ENCODE results near the gene ACIN1.

ACIN1 gene

GRCh38 chr14:23023022-23023794, 71.7 kb downstream of the ACIN1 start:
- no peak for DNase-seq (ENCODE audit: low read depth)
- TF ChIP-seq, protein P1, sequence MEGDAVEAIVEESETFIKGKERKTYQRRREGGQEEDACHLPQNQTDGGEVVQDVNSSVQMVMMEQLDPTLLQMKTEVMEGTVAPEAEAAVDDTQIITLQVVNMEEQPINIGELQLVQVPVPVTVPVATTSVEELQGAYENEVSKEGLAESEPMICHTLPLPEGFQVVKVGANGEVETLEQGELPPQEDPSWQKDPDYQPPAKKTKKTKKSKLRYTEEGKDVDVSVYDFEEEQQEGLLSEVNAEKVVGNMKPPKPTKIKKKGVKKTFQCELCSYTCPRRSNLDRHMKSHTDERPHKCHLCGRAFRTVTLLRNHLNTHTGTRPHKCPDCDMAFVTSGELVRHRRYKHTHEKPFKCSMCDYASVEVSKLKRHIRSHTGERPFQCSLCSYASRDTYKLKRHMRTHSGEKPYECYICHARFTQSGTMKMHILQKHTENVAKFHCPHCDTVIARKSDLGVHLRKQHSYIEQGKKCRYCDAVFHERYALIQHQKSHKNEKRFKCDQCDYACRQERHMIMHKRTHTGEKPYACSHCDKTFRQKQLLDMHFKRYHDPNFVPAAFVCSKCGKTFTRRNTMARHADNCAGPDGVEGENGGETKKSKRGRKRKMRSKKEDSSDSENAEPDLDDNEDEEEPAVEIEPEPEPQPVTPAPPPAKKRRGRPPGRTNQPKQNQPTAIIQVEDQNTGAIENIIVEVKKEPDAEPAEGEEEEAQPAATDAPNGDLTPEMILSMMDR (conservative IDR thresholded peaks at IDR 0.05; ENCODE audit: low read depth, low read length): no peak
- H3K4me3 ChIP-seq (ENCODE audit: low read depth, low read length): no peak overlapping the region

- no peak for DNase-seq (ENCODE audit: low read depth)
- TF ChIP-seq, protein P1 (conservative IDR thresholded peaks at IDR 0.05; ENCODE audit: low read depth, low read length): no peak
- H3K4me3 ChIP-seq (ENCODE audit: low read depth, low read length): no peak overlapping the region
Measured at GRCh38 chr14:23021889-23022442, 73.0 kb downstream of the ACIN1 start.

- TF ChIP-seq, protein P1 (conservative IDR thresholded peaks at IDR 0.05; ENCODE audit: low read depth, low read length): no peak
- no peak overlapping the region for H3K4me3 ChIP-seq (ENCODE audit: low read depth, low read length)
- no peak for DNase-seq (ENCODE audit: low read depth)
Measured at GRCh38 chr14:23021434-23021833, 73.5 kb downstream of the ACIN1 start.

DNA sequence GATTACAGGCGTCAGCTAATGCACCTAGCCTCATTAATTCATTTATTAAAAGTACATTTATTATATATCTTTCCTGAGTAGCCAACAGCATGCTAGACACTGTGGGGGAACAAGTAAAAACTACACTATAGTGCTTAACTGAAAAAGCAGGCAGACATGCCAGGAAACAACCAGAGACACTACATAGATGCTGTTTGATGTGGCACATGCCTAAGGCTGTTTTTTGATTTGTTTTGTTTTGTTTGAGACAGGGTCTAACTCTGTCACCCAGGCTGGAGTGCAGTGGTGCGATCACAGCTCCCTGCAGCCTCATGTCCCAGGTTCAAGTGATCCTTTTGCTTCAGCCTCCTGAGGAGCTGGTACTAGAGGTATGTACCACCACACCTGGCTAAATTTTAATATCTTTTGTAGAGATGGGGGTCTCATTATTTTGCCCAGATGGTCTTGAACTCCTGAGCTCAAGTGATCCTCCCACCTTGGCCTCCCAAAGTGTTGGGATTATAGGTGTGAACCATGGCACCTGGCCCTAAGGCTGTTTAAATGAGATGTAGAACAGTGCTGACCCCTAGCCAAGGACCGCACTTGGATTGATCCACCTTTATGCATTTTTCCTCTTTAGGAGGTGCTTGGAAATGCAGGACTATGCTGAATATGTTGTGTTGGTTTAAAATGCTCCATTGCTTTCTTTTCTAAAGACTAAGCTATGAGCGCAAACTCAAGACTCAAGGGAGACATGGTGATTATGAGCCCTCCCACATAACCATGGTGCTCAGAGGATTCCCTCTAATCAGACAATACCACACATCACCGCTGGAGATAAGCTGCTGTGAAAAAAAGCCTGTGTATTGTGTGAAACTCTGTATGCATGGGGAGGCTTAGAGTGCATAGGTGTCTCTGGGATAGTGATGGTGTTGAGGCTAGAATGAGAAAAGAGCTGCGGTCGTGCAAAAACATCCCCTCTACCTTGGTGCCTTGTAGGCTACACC, 74.5 kb downstream of the ACIN1 start:
- H3K4me3 ChIP-seq (ENCODE audit: low read depth, low read length): no peak overlapping the region
- no peak for DNase-seq (ENCODE audit: low read depth)
- TF ChIP-seq, protein P1 (conservative IDR thresholded peaks at IDR 0.05; ENCODE audit: low read depth, low read length): no peak

DNA sequence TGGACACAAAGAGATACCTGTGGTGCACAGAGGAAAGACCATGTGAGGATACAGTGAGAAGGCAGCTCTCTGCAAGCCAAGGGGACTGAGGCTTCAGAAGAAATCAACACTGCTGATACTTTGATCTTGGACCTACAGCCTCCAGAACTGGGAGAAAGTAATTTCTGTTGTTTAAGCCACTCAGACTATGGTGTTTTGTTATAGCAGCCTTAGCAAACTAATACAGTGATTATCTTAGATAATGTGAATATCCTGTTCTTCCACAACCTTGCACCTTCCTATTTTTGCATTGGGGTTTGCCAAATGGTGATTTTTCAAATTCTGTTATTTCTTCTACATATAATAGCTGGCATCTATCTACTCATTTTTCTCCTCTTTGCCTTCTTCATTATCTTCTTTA, 76.8 kb downstream of the ACIN1 start:
- TF ChIP-seq, protein P1 (conservative IDR thresholded peaks at IDR 0.05; ENCODE audit: low read depth, low read length): no peak
- no peak overlapping the region for H3K4me3 ChIP-seq (ENCODE audit: low read depth, low read length)
- no peak for DNase-seq (ENCODE audit: low read depth)

DNA sequence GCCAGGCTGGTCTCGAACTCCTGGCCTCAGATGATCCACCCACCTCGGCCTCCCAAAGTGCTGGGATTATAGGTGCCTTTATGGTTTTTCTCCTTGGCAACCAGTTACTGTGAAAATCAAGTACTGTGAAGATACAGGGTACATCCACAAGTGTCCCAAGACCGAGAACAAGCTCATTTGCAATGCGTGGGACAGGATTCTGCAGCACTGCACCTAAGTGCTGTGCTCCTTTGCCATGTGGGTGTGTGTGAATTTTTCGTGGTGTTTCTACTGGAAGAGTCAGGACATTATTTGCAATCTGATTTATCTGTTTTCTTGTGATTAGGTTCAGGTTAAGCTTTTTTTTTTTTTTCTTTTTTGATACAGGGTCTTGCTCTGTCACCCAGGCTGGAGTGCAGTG, 77.8 kb downstream of the ACIN1 start:
- DNase-seq (ENCODE audit: low read depth): no peak
- H3K4me3 ChIP-seq (ENCODE audit: low read depth, low read length): no peak overlapping the region
- TF ChIP-seq, protein P1 (conservative IDR thresholded peaks at IDR 0.05; ENCODE audit: low read depth, low read length): no peak

Data from choroid plexus epithelial cell (primary cell).